OCI-LY3 (cell line): ENCODE results near the gene NUMA1.

Experiments
- H2AFZ ChIP-seq: fragments of 200-600, 300-600 bp; shearing (Covaris generic); 2 replicates; pipeline ENCODE4 v1.6.0; 2014; ENCODE audit warnings: antibody characterized with exemption, low read depth, low read length
- H3K27ac ChIP-seq: fragments of 200-600, 300-600 bp; sonication (generic); 2 replicates; pipeline ENCODE4 v1.5.1; 2014; ENCODE audit warnings: mild to moderate bottlenecking, low read length, moderate library complexity, mixed read lengths
- H3K27me3 ChIP-seq: fragments of 200-600, 300-600 bp; sonication (generic); 2 replicates; pipeline ENCODE4 v1.6.1; 2014; ENCODE audit warnings: low read depth, low read length, mixed read lengths
- H3K36me3 ChIP-seq: fragments of 200-600, 300-600 bp; sonication (generic); replicated peaks from 2 replicates; pipeline ENCODE3; 2014; ENCODE audit warnings: low read depth, low read length, mixed read lengths
- H3K4me1 ChIP-seq: fragments of 300-600, 200-600 bp; sonication (generic); 2 replicates; pipeline ENCODE4 v1.6.1; 2014; ENCODE audit warnings: low read length, mixed read lengths
- H3K4me2 ChIP-seq: fragments of 200-600, 300-600 bp; sonication (generic); 2 replicates; pipeline ENCODE4 v1.6.1; 2014; ENCODE audit warnings: low read length, mixed read lengths
- H3K4me3 ChIP-seq: fragments of 300-600, 200-600 bp; sonication (generic); 2 replicates; pipeline ENCODE4 v1.5.1; 2014; ENCODE audit warnings: antibody characterized with exemption, mild to moderate bottlenecking, low read length, moderate library complexity
- H3K79me2 ChIP-seq: fragments of 300-600, 200-600 bp; shearing (Covaris generic); 2 replicates; pipeline ENCODE4 v1.6.1; 2014; ENCODE audit warnings: mild to moderate bottlenecking, low read length, mixed read lengths
- H3K9ac ChIP-seq: fragments of 300-600, 200-600 bp; shearing (Covaris generic); 2 replicates; pipeline ENCODE4 v1.6.0; 2014; ENCODE audit warnings: mild to moderate bottlenecking, low read length, moderate library complexity
- H3K9me3 ChIP-seq: fragments of 200-600, 300-600 bp; shearing (Covaris generic); 2 replicates; pipeline ENCODE4 v1.6.1; 2014; ENCODE audit warnings: low read length, mixed read lengths; ENCODE audit not compliant: insufficient read depth
- H4K20me1 ChIP-seq: fragments of 200-600, 300-600 bp; sonication (generic); 2 replicates; pipeline ENCODE4 v1.6.1; 2016; ENCODE audit warnings: low read length, mixed read lengths; ENCODE audit not compliant: insufficient read depth
- EZH2phosphoT487 ChIP-seq: fragments of 200-600 bp; shearing (Covaris generic); IDR thresholded peaks from 2 replicates; pipeline ENCODE4 v1.6.1; 2018; ENCODE audit warnings: antibody characterized with exemption, mixed run types, low read depth
- TF ChIP-seq, protein P1 (sequence below): fragments of 200-600, 300-600 bp; sonication (generic); IDR thresholded peaks from 2 replicates; pipeline ENCODE4 v1.5.1; 2014; ENCODE audit warnings: antibody characterized with exemption, low read length, low read depth

The NUMA1 gene

DNA sequence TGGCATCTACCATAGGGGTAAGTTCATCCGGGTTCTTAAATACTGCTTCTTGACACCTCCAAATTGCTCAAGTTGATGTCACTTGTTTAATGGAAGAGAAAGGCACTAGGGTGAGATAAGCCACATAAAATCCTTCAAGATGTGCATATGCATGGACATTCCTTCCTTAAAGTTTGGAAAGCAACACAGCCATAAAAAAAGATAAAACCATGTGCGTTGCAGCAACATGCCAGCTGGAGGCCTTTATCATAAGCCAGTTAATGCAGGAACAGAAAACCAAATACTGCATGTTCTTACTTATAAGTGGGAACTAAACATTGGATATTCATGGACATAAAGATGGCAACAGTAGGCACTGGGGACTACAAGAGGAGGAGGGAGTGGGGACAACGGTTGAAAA lies 89.6 kb downstream of the NUMA1 start:
- Histone ChIP-seq H3K4me3 (no peak overlapping the region), H2AFZ (no peak overlapping the region), H3K9ac (peak overlapping the region; percentile 55; the same call in 1 of the 2 replicates), H3K36me3 (peaks cover 45% of the 10 kb centered on the region), H3K27ac (peak overlapping the region; percentile 93), H3K27me3 (no peaks in the 10 kb centered on the region), H3K79me2 (peaks cover 10% of the 10 kb centered on the region), H4K20me1 (no peaks in the 10 kb centered on the region), H3K4me1 (peaks cover 82% of the 10 kb centered on the region), H3K9me3 (no peaks in the 10 kb centered on the region), H3K4me2 (peak overlapping the region; percentile 49; the same call in 1 of the 2 replicates)
- no peak for TF ChIP-seq EZH2phosphoT487
- TF ChIP-seq, protein P1, sequence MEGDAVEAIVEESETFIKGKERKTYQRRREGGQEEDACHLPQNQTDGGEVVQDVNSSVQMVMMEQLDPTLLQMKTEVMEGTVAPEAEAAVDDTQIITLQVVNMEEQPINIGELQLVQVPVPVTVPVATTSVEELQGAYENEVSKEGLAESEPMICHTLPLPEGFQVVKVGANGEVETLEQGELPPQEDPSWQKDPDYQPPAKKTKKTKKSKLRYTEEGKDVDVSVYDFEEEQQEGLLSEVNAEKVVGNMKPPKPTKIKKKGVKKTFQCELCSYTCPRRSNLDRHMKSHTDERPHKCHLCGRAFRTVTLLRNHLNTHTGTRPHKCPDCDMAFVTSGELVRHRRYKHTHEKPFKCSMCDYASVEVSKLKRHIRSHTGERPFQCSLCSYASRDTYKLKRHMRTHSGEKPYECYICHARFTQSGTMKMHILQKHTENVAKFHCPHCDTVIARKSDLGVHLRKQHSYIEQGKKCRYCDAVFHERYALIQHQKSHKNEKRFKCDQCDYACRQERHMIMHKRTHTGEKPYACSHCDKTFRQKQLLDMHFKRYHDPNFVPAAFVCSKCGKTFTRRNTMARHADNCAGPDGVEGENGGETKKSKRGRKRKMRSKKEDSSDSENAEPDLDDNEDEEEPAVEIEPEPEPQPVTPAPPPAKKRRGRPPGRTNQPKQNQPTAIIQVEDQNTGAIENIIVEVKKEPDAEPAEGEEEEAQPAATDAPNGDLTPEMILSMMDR: no peak

DNA sequence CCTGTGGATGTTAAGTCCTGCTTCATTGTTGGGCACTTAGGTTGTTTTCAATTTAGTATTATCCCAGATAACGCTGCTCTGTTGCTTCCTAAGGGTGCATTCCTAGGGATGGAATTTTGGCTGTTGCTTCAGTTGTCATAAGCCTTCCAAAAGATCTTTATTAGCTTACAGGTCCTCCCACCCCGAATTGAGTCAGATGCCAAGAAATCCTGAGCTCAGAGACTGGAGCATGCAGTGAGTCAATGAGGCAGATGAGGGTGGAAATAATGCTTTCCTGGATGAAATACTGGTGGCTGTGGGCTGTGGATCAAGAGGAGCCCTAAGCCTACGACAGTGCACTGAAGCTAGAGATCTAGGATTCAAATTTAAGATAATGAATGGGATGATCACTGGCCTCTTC lies 92.3 kb downstream of the NUMA1 start:
- no peaks in the 10 kb centered on the region for H3K9me3 ChIP-seq
- no peak overlapping the region for H3K4me2 ChIP-seq
- peaks cover 47% of the 10 kb centered on the region for H3K36me3 ChIP-seq
- H3K4me1 ChIP-seq: peaks cover 66% of the 10 kb centered on the region
- H2AFZ ChIP-seq: no peak overlapping the region
- H3K27ac ChIP-seq: no peak overlapping the region
- no peaks in the 10 kb centered on the region for H4K20me1 ChIP-seq
- H3K9ac ChIP-seq: no peak overlapping the region
- no peaks in the 10 kb centered on the region for H3K27me3 ChIP-seq
- no peak for TF ChIP-seq EZH2phosphoT487
- TF ChIP-seq, protein P1: no peak
- H3K79me2 ChIP-seq: peaks cover 7% of the 10 kb centered on the region
- no peak overlapping the region for H3K4me3 ChIP-seq

DNA sequence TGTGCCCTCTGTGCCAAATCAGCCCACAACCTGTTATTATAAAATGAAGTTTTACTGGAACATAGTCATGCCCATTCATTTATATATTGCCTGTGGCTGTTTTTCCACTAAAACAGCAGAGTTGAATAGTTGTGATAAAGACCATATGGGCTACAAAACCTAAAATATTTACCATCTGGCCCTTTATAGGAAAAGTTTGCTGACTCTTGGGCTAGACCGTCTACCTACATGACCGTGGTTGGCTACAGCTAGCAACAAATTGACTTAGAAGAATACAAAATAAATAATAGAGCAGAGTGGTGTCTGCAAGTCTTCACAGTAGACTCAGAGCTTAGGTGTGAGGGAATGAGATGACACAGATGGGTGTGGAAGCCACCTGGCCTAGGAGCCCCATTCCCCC lies 92.8 kb downstream of the NUMA1 start:
- no peaks in the 10 kb centered on the region for H3K27me3 ChIP-seq
- H3K9me3 ChIP-seq: no peaks in the 10 kb centered on the region
- H3K79me2 ChIP-seq: peaks cover 4% of the 10 kb centered on the region
- H3K4me1 ChIP-seq: peaks cover 61% of the 10 kb centered on the region
- no peak overlapping the region for H2AFZ ChIP-seq
- no peak overlapping the region for H3K4me3 ChIP-seq
- H4K20me1 ChIP-seq: no peaks in the 10 kb centered on the region
- H3K27ac ChIP-seq: peak overlapping the region; percentile 97; the same call in 1 of the 2 replicates
- H3K9ac ChIP-seq: no peak overlapping the region
- TF ChIP-seq, protein P1: no peak
- no peak for TF ChIP-seq EZH2phosphoT487
- H3K36me3 ChIP-seq: peaks cover 49% of the 10 kb centered on the region
- no peak overlapping the region for H3K4me2 ChIP-seq

DNA sequence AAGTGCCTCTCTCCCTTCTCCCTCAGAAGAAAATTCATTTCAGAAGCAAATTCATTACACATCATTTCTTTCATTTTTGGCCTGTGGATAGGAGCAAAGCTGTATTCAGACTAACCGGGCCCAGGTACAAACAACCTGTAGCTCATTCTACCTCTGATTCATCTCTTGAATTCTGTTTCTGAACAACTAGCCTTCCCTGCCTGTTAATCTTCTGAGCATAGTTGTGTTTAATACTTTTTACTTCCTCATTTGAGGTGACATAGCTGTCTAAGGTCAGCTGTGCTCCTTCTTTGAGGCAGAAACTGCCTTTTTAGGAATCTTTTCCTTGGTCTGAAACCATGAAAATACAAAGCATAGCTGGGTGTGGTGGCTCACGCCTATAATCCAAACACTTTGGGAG lies 94.2 kb downstream of the NUMA1 start:
- peak overlapping the region; percentile 72 for H3K9ac ChIP-seq
- no peaks in the 10 kb centered on the region for H3K9me3 ChIP-seq
- H3K4me1 ChIP-seq: peaks cover 48% of the 10 kb centered on the region
- no peak for TF ChIP-seq EZH2phosphoT487
- TF ChIP-seq, protein P1: no peak
- H2AFZ ChIP-seq: no peak overlapping the region
- H3K27me3 ChIP-seq: no peaks in the 10 kb centered on the region
- H3K79me2 ChIP-seq: peaks cover 4% of the 10 kb centered on the region
- H3K4me3 ChIP-seq: peak overlapping the region; percentile 9; the same call in 1 of the 2 replicates
- H3K4me2 ChIP-seq: peak overlapping the region; percentile 63
- H3K36me3 ChIP-seq: peaks cover 56% of the 10 kb centered on the region
- H4K20me1 ChIP-seq: no peaks in the 10 kb centered on the region
- H3K27ac ChIP-seq: peak overlapping the region; percentile 97
